Nucleus accumbens (tissue), 56 donors: ENCODE data around the gene NBAS.
"Not testable (repeated sequence)": the region's sequence is repeated elsewhere in the genome, so short reads cannot be mapped to it uniquely, and the experiment has no call there.

Experiments
- DNase-seq, 56 donors: peaks; one replicate each; lab custom pipeline; 2025; lab: John Stamatoyannopoulos, UW

NBAS gene

DNA sequence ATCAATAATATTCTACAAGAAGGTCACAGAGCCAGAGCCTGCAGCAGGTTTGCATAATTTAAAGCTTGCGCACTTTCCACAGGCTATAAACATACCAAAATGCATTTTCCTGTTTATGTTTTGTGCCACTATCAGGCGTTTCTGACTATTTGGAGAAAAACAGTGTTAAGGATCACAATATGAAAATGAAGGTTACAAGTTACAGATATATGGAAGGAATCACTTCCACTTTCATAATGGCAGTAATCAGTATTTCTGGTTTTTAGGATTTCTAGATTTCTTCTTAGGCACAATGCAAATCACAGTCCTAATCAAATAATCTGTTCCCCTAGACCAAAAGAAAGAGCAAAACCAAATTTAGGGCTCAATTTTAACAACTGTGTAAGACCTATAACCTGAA, 279.5 kb downstream of the NBAS start:
- DNase-seq = no peak

- DNase-seq = no peak
Observed at GRCh38 chr2:15279201-15279876, 281.8 kb downstream of the NBAS start.

- no peak for DNase-seq
Observed at GRCh38 chr2:15278296-15278695, 282.8 kb downstream of the NBAS start.

- DNase-seq = no peak
Observed at GRCh38 chr2:15275346-15275745, 285.8 kb downstream of the NBAS start.

GRCh38 chr2:15273452-15273851, 287.7 kb downstream of the NBAS start:
- no peak for DNase-seq

- DNase-seq = no peak
Observed at GRCh38 chr2:15272942-15273341, 288.2 kb downstream of the NBAS start.

GRCh38 chr2:15271941-15272542, 289.1 kb downstream of the NBAS start:
- DNase-seq = no peak

GRCh38 chr2:15271276-15271675, 289.9 kb downstream of the NBAS start:
- no peak for DNase-seq

GRCh38 chr2:15269043-15269442, 292.1 kb downstream of the NBAS start:
- no peak for DNase-seq

- DNase-seq = no peak
Observed at GRCh38 chr2:15265889-15266288, 295.2 kb downstream of the NBAS start.

DNA sequence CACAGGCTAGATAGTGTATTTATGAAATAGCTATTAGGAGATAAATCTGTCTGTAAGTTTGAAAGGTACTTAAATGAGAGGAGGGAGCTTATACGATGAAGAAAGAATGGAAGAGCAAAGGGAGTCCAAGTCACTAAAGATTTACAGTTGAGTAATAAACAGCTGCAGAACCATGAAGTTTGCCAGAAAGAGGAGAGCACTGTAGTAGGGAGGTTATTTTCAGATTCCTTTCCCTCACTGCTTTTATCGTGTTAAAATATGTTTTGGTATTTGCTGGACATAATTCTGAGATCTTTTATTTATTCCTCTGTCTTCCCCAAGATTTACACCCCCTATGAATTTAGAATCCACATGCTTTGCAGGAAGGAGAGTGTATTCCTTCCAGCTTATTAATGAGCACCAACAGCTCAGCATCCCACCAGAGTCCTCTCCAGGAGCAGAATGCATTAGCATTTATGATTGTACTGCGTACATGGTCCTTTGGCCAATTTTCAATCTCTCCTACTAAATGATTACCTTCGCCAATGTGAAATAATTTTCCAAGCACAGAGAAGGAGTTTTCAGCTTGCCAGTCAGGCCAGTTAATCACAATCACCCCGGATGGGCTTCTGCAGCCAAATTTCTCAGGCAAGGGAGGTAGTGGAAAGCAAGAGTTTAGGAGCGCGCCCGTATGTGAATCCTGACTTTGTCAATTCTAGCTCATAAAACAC, 297.0 kb downstream of the NBAS start:
- no peak for DNase-seq

DNA sequence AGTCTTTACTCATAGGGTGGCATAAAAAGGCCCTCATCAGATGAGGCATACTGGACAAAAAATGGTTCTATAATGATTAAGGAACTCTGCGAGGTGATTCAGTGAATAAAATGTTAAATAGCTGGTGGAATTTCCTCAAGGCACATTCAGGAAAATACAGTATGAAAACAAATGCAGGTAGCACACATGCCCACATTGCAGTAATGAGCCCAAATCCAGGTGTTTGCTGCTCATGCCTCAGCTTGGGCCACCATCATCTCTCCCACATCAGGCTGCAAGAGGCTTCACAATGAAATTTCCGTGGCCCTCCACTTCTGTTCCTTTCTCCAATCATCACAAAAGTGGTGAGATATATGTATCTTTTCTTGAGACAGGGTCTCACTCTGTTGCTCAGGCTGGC, 298.3 kb downstream of the NBAS start:
- DNase-seq = no peak

DNA sequence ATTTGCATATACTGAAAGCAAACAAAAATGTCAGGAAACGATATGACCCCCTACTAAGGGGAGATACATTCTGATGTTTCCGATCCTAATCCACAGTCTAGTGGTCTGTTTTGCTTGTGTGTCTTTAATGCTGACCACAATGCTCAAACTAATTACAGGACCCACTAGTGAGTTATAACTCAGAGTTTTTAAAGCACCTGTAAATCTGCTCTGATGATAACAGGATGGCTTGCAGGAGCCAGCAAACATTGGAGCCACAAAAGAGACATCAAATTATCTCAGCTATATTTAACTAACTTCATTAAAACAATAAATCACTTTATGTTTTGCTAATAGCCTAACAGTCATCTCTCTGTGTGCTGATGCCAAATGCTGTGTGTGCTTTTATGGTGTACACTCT, 300.3 kb downstream of the NBAS start:
- DNase-seq = no peak

- DNase-seq = no peak
Observed at GRCh38 chr2:15260196-15260595, 300.9 kb downstream of the NBAS start.

DNA sequence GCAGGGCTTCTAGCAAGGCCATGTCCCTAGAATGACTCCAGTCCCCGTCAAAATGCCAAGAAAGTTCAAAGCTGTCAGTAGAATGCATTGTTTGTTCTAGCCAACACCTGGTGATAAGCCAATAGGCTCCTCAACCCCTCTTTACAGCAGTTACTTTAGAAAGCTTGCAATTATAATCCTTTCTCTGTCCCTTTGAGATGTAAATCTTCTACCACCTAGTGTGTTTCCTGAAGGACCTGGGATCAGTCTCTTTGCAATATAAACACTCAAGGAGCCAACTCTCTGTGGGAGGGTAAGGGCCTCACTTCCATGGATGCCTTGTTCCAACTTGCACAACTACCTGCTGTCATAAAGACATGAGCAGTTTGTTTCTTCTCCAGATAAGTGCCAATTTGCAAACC, 301.8 kb downstream of the NBAS start:
- no peak for DNase-seq

GRCh38 chr2:15258385-15258784, 302.7 kb downstream of the NBAS start:
- not testable (repeated sequence) for DNase-seq

GRCh38 chr2:15253835-15254286, 307.3 kb downstream of the NBAS start:
- no peak for DNase-seq

DNA sequence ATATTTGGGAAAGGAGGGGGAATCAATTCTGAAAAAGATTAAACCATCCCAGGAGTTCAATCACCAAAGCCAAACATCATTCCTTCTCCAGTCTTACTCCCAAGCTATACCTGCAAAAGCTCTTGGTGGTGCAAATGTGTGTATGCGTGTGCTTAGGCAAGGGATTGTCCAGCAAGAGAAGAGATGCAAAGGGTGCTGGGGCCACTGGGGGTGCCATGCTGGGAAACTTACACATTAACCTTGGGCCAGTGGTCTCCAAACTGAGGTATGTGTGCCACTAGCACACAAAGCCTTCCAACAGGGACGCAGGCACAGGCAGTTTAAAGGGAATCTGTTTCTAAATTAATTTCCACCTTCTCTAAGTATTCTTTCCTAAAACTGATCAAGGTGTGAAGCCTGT, 307.9 kb downstream of the NBAS start:
- DNase-seq = no peak

- DNase-seq = no peak
Observed at GRCh38 chr2:15251753-15252152, 309.4 kb downstream of the NBAS start.

- DNase-seq = not testable (repeated sequence)
Observed at GRCh38 chr2:15250946-15251345, 310.2 kb downstream of the NBAS start.

GRCh38 chr2:15246870-15247269, 314.3 kb downstream of the NBAS start:
- DNase-seq = no peak

DNA sequence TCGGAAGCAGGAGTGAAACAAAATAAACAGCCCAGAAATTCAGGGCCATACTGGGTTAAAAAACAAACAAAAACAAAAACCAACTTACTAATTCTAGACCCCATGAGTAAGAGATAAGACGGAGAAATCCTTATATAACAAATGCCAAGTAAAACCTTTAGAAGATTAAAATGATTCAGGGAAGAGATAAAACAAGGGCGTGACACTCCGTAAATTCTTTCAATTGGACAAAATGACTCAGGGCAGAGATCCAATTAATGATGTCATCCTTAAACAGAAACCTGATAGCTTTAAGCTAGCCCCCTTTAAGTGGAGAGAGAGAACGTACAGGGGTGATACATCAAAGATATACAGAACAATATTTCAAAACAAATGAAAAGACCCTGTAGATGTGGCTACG, 317.4 kb downstream of the NBAS start:
- DNase-seq = no peak
